H1 (cell line): Measurements from ENCODE around the gene NOS1AP. TPM values are rescaled to one million over a fixed set of nuclear protein-coding genes. Genes with fewer than 3 reads are reported as not detected.
A peak's percentile ranks its signal among the peaks of the same experiment; 100 is the strongest.

Experiments used
- CTCF ChIA-PET: fragments of 300-600 bp; sonication (Branson Sonifier 250); formaldehyde crosslinking; loops from one replicate; lab custom pipeline; 2021; ENCODE audit not compliant: partially characterized antibody; lab: Charles Lee
- POLR2A ChIA-PET: fragments of 300-600 bp; sonication (Branson Sonifier 250); formaldehyde crosslinking; loops from one replicate; lab custom pipeline; 2021; ENCODE audit warnings: inconsistent platforms; ENCODE audit not compliant: partially characterized antibody; lab: Charles Lee
- DNase-seq, 2 experiments: peaks; one replicate each; pipeline versions ENCODE4 v3.0.0 to v3.0.0-alpha.2; 2010 to 2022; ENCODE audit warnings: low spot score in 2 of 2, low read depth in 1 of 2, mixed read lengths in 1 of 2
- FAIRE-seq: peaks from 2 replicates; lab custom pipeline; 2011; peaks lifted over from hg19 to GRCh38; lab: Jason Lieb, UNC
- H2AFZ ChIP-seq: 2 replicates; pipeline ENCODE4 v1.8.1; 2012; ENCODE audit warnings: low read length, inconsistent platforms
- H2AK5ac ChIP-seq: 2 replicates; pipeline ENCODE4 v1.6.1; 2013; ENCODE audit warnings: low read depth, low read length
- H2BK120ac ChIP-seq: replicated peaks from 2 replicates; pipeline ENCODE3; 2013; ENCODE audit warnings: low read depth, low read length, inconsistent platforms
- H2BK12ac ChIP-seq: 2 replicates; pipeline ENCODE4 v1.6.1; 2013; ENCODE audit warnings: low read depth, low read length
- H2BK15ac ChIP-seq: 2 replicates; pipeline ENCODE4 v1.6.1; 2013; ENCODE audit warnings: low read length
- H2BK20ac ChIP-seq: 2 replicates; pipeline ENCODE4 v1.6.1; 2013; ENCODE audit warnings: low read length
- H2BK5ac ChIP-seq: 2 replicates; pipeline ENCODE4 v1.6.1; 2013; ENCODE audit warnings: low read depth, low read length
- H3K14ac ChIP-seq: 2 replicates; pipeline ENCODE4 v1.6.1; 2013; ENCODE audit warnings: inconsistent platforms; ENCODE audit not compliant: insufficient read length
- H3K18ac ChIP-seq: 2 replicates; pipeline ENCODE4 v1.6.1; 2013; ENCODE audit warnings: low read length; ENCODE audit errors: extremely low read depth
- H3K23ac ChIP-seq: 2 replicates; pipeline ENCODE4 v1.6.1; 2013; ENCODE audit warnings: inconsistent platforms; ENCODE audit not compliant: insufficient read length
- H3K23me2 ChIP-seq: 2 replicates; pipeline ENCODE4 v1.6.1; 2013; ENCODE audit warnings: low read depth, low read length
- H3K27ac ChIP-seq: 2 replicates; pipeline ENCODE4 v1.6.1; 2011; ENCODE audit warnings: low read depth, low read length, inconsistent platforms
- H3K27me3 ChIP-seq, 4 experiments: replicated peaks in 1 of 4; 1 replicate in 1 of 4; 2 replicates in 3 of 4; pipeline versions ENCODE4 v1.6.1 to v1.8.1; 2011 to 2013; ENCODE audit warnings: low read length in 3 of 4, mild to moderate bottlenecking in 3 of 4, inconsistent platforms in 2 of 4, mixed read lengths in 2 of 4, moderate library complexity in 1 of 4; ENCODE audit not compliant: control insufficient read depth in 3 of 4, insufficient read depth in 3 of 4; ENCODE audit errors: extremely low read depth in 1 of 4
- H3K36me3 ChIP-seq, 4 experiments: 2 replicates each; pipeline versions ENCODE4 v1.6.1 to v1.8.1; 2011 to 2013; ENCODE audit warnings: mild to moderate bottlenecking in 4 of 4, low read length in 3 of 4, moderate library complexity in 2 of 4, control low read depth in 1 of 4, inconsistent platforms in 1 of 4; ENCODE audit not compliant: insufficient read depth in 4 of 4, control insufficient read depth in 2 of 4
- H3K4ac ChIP-seq: replicated peaks from 2 replicates; pipeline ENCODE3; 2013; ENCODE audit warnings: low read length, low read depth, mixed read lengths, inconsistent platforms; ENCODE audit not compliant: insufficient read length
- H3K4me1 ChIP-seq, 4 experiments: replicated peaks in 1 of 4; 1 replicate in 1 of 4; 2 replicates in 3 of 4; pipeline versions ENCODE4 v1.6.1 to v1.8.1; 2011 to 2013; ENCODE audit warnings: low read length in 3 of 4, inconsistent platforms in 2 of 4, mixed read lengths in 1 of 4; ENCODE audit not compliant: insufficient read depth in 4 of 4, control insufficient read depth in 3 of 4
- H3K4me2 ChIP-seq, 2 experiments: 2 replicates each; pipeline versions ENCODE4 v1.6.1 to v1.8.1; 2011 to 2013; ENCODE audit warnings: low read depth in 2 of 2, low read length in 2 of 2, control low read depth in 1 of 2, inconsistent platforms in 1 of 2, mild to moderate bottlenecking in 1 of 2; ENCODE audit not compliant: insufficient read depth in 1 of 2
- H3K4me3 ChIP-seq, 4 experiments: fragments of 200-600, 300-600 bp in 1 of 4; sonication (generic), shearing (Covaris generic), sonication (Bioruptor Twin) in 1 of 4; 2 replicates each; pipeline versions ENCODE4 v1.5.1 to v1.8.1; 2011 to 2016; ENCODE audit warnings: low read length in 4 of 4, low read depth in 3 of 4, control low read depth in 2 of 4, inconsistent platforms in 2 of 4, mild to moderate bottlenecking in 2 of 4, mixed read lengths in 1 of 4, moderate library complexity in 1 of 4; ENCODE audit not compliant: insufficient read depth in 2 of 4; ENCODE audit errors: extremely low read depth in 1 of 4
- H3K56ac ChIP-seq: replicated peaks from 2 replicates; pipeline ENCODE3; 2013; ENCODE audit warnings: low read depth, mild to moderate bottlenecking, mixed read lengths, low read length, inconsistent platforms; ENCODE audit not compliant: insufficient read length
- H3K79me1 ChIP-seq: 2 replicates; pipeline ENCODE4 v1.6.1; 2013; ENCODE audit warnings: low read depth, low read length, control low read depth
- H3K79me2 ChIP-seq, 2 experiments: 2 replicates each; pipeline versions ENCODE4 v1.6.1 to v1.8.1; 2012 to 2013; ENCODE audit warnings: low read length in 2 of 2, mild to moderate bottlenecking in 2 of 2, inconsistent platforms in 1 of 2; ENCODE audit not compliant: insufficient read depth in 2 of 2, control insufficient read depth in 1 of 2
- H3K9ac ChIP-seq, 4 experiments: replicated peaks in 1 of 4; 1 replicate in 1 of 4; 2 replicates in 3 of 4; pipeline versions ENCODE4 v1.6.1 to v1.8.1; 2011 to 2013; ENCODE audit warnings: low read depth in 3 of 4, low read length in 3 of 4, control low read depth in 2 of 4, mild to moderate bottlenecking in 2 of 4, moderate library complexity in 2 of 4, inconsistent platforms in 1 of 4; ENCODE audit errors: extremely low read depth in 1 of 4
- H3K9me3 ChIP-seq, 2 experiments: 2 replicates each; pipeline versions ENCODE4 v1.6.1 to v1.8.1; 2012 to 2013; ENCODE audit warnings: mild to moderate bottlenecking in 2 of 2, moderate library complexity in 2 of 2, control low read depth in 1 of 2, inconsistent platforms in 1 of 2, low read depth in 1 of 2, low read length in 1 of 2, mixed read lengths in 1 of 2; ENCODE audit not compliant: insufficient read depth in 2 of 2
- H4K20me1 ChIP-seq, 2 experiments: replicated peaks in 1 of 2; 2 replicates each; pipeline versions ENCODE3 to v1.8.1; 2011 to 2013; ENCODE audit warnings: inconsistent platforms in 2 of 2, low read length in 2 of 2, mild to moderate bottlenecking in 1 of 2; ENCODE audit not compliant: insufficient read depth in 2 of 2, control insufficient read depth in 1 of 2
- H4K5ac ChIP-seq: 2 replicates; pipeline ENCODE4 v1.6.1; 2013; ENCODE audit warnings: low read length, low read depth, mixed read lengths, inconsistent platforms; ENCODE audit not compliant: insufficient read length
- H4K8ac ChIP-seq: 2 replicates; pipeline ENCODE4 v1.8.0; 2013; ENCODE audit warnings: mild to moderate bottlenecking, moderate library complexity, low read length, inconsistent platforms; ENCODE audit not compliant: insufficient read depth; ENCODE audit errors: extremely low read depth
- H4K91ac ChIP-seq: replicated peaks from 2 replicates; pipeline ENCODE3; 2013; ENCODE audit warnings: low read length, mixed read lengths, inconsistent platforms; ENCODE audit not compliant: insufficient read length
- BCL11A ChIP-seq, 2 experiments: IDR thresholded peaks; one replicate each; pipeline ENCODE4 v1.6.1; 2011; ENCODE audit warnings: low read depth in 2 of 2, low read length in 2 of 2, mild to moderate bottlenecking in 2 of 2
- CEBPB ChIP-seq: IDR thresholded peaks from 2 replicates; pipeline ENCODE4 v1.6.1; 2012; ENCODE audit warnings: low read depth, low read length
- FOSL1 ChIP-seq: IDR thresholded peaks from 2 replicates; pipeline ENCODE4 v1.6.1; 2011; ENCODE audit warnings: mild to moderate bottlenecking, low read depth, low read length, moderate library complexity; ENCODE audit not compliant: insufficient read depth
- GTF2F1 ChIP-seq: IDR thresholded peaks from 2 replicates; pipeline ENCODE4 v1.6.1; 2012; ENCODE audit warnings: low read depth, low read length, improper control_type of control experiment, borderline replicate concordance
- HDAC6 ChIP-seq: IDR thresholded peaks from one replicate; pipeline ENCODE4 v1.7.1; 2012; ENCODE audit warnings: low read depth, mild to moderate bottlenecking, inconsistent platforms, low read length, moderate library complexity
- JUND ChIP-seq: IDR thresholded peaks from 2 replicates; pipeline ENCODE4 v1.6.1; 2011; ENCODE audit warnings: mild to moderate bottlenecking, improper control_type of control experiment, low read length
- PHF8 ChIP-seq: fragments of 200-600 bp; sonication (generic); conservative IDR thresholded peaks from 2 replicates; pipeline ENCODE4 v1.7.1; 2012; ENCODE audit warnings: low read depth, mild to moderate bottlenecking, inconsistent platforms, low read length, moderate library complexity
- SIRT6 ChIP-seq: IDR thresholded peaks from one replicate; pipeline ENCODE4 v1.7.1; 2012; ENCODE audit warnings: low read length, inconsistent platforms
- SUZ12 ChIP-seq: fragments of 200-600 bp; sonication (generic); IDR thresholded peaks from 2 replicates; pipeline ENCODE4 v1.6.1; 2012; ENCODE audit warnings: mild to moderate bottlenecking, inconsistent platforms, low read length, moderate library complexity, mixed read lengths
- WGBS, 2 experiments: shearing (Covaris generic) in 1 of 2; methylation state at CpG; one replicate each; pipeline versions ENCODE4 v1.1.6 to v1.1.7; 2013 to 2015; ENCODE audit warnings: low lambda C conversion rate in 2 of 2, mixed read lengths in 2 of 2, inconsistent platforms in 1 of 2, low coverage in 1 of 2, missing lambda C conversion rate in 1 of 2; ENCODE audit not compliant: insufficient replicate concordance in 2 of 2, insufficient coverage in 1 of 2, insufficient read length in 1 of 2; ENCODE audit errors: extremely low coverage in 1 of 2, missing lambda C conversion rate in 1 of 2; 5-methylcytosine and 5-hydroxymethylcytosine counted together
- polyA plus RNA-seq, 7 experiments: library from polyadenylated mRNA; depleted of rRNA in 3 of 7; stranded (reverse) in 5 of 7; unstranded in 2 of 7; fragments of >200 nt in 5 of 7; fragments of 200-250 nt in 2 of 7; gene quantifications; 1 replicate in 5 of 7; 2 replicates in 1 of 7; 4 replicates in 1 of 7; pipeline versions ENCODE4 v1.2.1 to v1.2.3, GENCODE V29; 2011 to 2013; ENCODE audit warnings: missing spikeins in 2 of 7, mixed read lengths in 2 of 7
- total RNA-seq: library from RNA; stranded (reverse); fragmentation: NEBNext Ultra II Directional; extraction: Animal tissue kit (Norgen Biotek cat#: 25700); gene quantifications from 2 replicates; pipeline ENCODE4 v1.2.1, GENCODE V29; 2021
- TF ChIP-seq, protein P1 (sequence below): IDR thresholded peaks from 2 replicates; pipeline ENCODE4 v1.6.1; 2012; ENCODE audit warnings: inconsistent platforms

The NOS1AP gene
- total and polyA plus RNA-seq, 2 of the 8 experiments (the other 6 are each of a cell fraction or from before 2014, with no cell fraction given): 2.4 to 12.1 TPM

GRCh38 chr1:162229549-162229948 lies 160.1 kb downstream of the NOS1AP start:
- ChIA-PET POLR2A (interaction anchor here (0.6 to 1.8 kb wide), 7 partner anchors 9 to 161 kb away, joined by 3 to 9 read pairs (median 4); no protein-coding TSS in a partner anchor), CTCF (interaction anchor here (0.8 to 1.7 kb wide), 10 partner anchors 9 to 192 kb away, joined by 3 to 8 read pairs (median 4); no protein-coding TSS in a partner anchor)
- H4K91ac ChIP-seq: peak overlapping the region; percentile 20
- 0 out of 7 replicates have a peak, but pooled peaks cover 0 to 3% (median 0%) of the 10 kb centered on the region in 4 experiments for H3K27me3 ChIP-seq
- H4K5ac ChIP-seq: peak overlapping the region; percentile 57
- H3K9ac ChIP-seq: no peak overlapping the region
- H3K36me3 ChIP-seq: no peaks in the 10 kb centered on the region; a peak in 1 of 8 replicates
- peaks cover 2 to 24% of the 10 kb centered on the region in 2 experiments; a peak in 3 of 4 replicates for H3K79me2 ChIP-seq
- no peak overlapping the region for H2AK5ac ChIP-seq
- 75% methylated on average over 2 of the region's 2 CpGs; no CpG with 5 or more reads in 1 of the 2 experiments for WGBS, 2 experiments
- H3K4me1 ChIP-seq: peaks cover 0 to 11% (median 5%) of the 10 kb centered on the region in 4 experiments; a peak in 6 of 7 replicates
- no peak for DNase-seq
- no peak overlapping the region for H2AFZ ChIP-seq
- no peak overlapping the region for H3K23ac ChIP-seq
- no peaks in the 10 kb centered on the region for H4K20me1 ChIP-seq
- no peaks in the 10 kb centered on the region for H3K9me3 ChIP-seq
- no peaks in the 10 kb centered on the region; the same call in 1 of the 2 replicates for H3K23me2 ChIP-seq
- H2BK5ac ChIP-seq: 0 out of 2 replicates have a peak overlapping the region, but pooled peaks have one; percentile 68
- no peak for TF ChIP-seq PHF8
- no peak for TF ChIP-seq BCL11A (IDR thresholded peaks at IDR 0.05; ENCODE audit: low read depth in 2 of 2, low read length in 2 of 2)
- TF ChIP-seq CEBPB: no peak
- TF ChIP-seq, protein P1, sequence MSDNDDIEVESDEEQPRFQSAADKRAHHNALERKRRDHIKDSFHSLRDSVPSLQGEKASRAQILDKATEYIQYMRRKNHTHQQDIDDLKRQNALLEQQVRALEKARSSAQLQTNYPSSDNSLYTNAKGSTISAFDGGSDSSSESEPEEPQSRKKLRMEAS: no peak
- TF ChIP-seq HDAC6: no peak
- no peak for TF ChIP-seq SUZ12
- no peak for TF ChIP-seq FOSL1
- no peak for TF ChIP-seq SIRT6
- TF ChIP-seq GTF2F1: no peak
- no peak for TF ChIP-seq JUND
- peak overlapping the region; percentile 3 to 45; a peak in 2 of 4 replicates for H3K4me2 ChIP-seq
- no peak overlapping the region for H3K4me3 ChIP-seq
- H3K14ac ChIP-seq: no peak overlapping the region
- no peak for FAIRE-seq
- H3K27ac ChIP-seq: no peak overlapping the region
- no peaks in the 10 kb centered on the region; the same call in none of the 2 replicates for H3K79me1 ChIP-seq
- H3K18ac ChIP-seq: no peak overlapping the region
- no peak overlapping the region for H3K4ac ChIP-seq
- no peak overlapping the region for H4K8ac ChIP-seq
- H2BK12ac ChIP-seq: no peak overlapping the region
- H2BK120ac ChIP-seq: peak overlapping the region; percentile 12
- H3K56ac ChIP-seq: no peak overlapping the region
- H2BK15ac ChIP-seq: no peak overlapping the region
- H2BK20ac ChIP-seq: no peak overlapping the region
